Mesendoderm (in vitro differentiated cells): ENCODE measurements around the gene TGFBRAP1.

ENCODE experiments used
- DNase-seq: peaks from one replicate; pipeline ENCODE4 v3.0.0; 2013
- H2AK5ac ChIP-seq: 2 replicates; pipeline ENCODE4 v1.6.1; 2013; ENCODE audit warnings: low read length, inconsistent platforms
- H2BK120ac ChIP-seq: 2 replicates; pipeline ENCODE4 v1.6.1; 2013; ENCODE audit warnings: low read depth, mild to moderate bottlenecking, low read length, moderate library complexity, mixed read lengths
- H2BK15ac ChIP-seq: replicated peaks from 2 replicates; pipeline ENCODE4 v1.6.1; 2013; ENCODE audit warnings: low read depth, mild to moderate bottlenecking, moderate library complexity
- H2BK5ac ChIP-seq: 2 replicates; pipeline ENCODE4 v1.6.1; 2013; ENCODE audit warnings: low read length, inconsistent platforms
- H3K18ac ChIP-seq: 2 replicates; pipeline ENCODE4 v1.6.1; 2013; ENCODE audit warnings: mild to moderate bottlenecking, low read length, mixed read lengths
- H3K23ac ChIP-seq: one replicate; pipeline ENCODE4 v1.6.1; 2013; ENCODE audit warnings: low read length
- H3K27ac ChIP-seq: 2 replicates; pipeline ENCODE4 v1.5.1; 2013; ENCODE audit warnings: low read depth, mild to moderate bottlenecking, inconsistent platforms, low read length, moderate library complexity
- H3K27me3 ChIP-seq: 2 replicates; pipeline ENCODE4 v1.6.1; 2013; ENCODE audit warnings: low read length, control low read depth, mild to moderate bottlenecking, inconsistent platforms; ENCODE audit not compliant: insufficient read depth, poor library complexity
- H3K36me3 ChIP-seq: 2 replicates; pipeline ENCODE4 v1.6.1; 2013; ENCODE audit warnings: low read length, inconsistent platforms; ENCODE audit not compliant: control insufficient read depth, insufficient read depth
- H3K4ac ChIP-seq: one replicate; pipeline ENCODE4 v1.6.1; 2013; ENCODE audit warnings: low read depth, mild to moderate bottlenecking, low read length, moderate library complexity
- H3K4me1 ChIP-seq: 2 replicates; pipeline ENCODE4 v1.6.1; 2013; ENCODE audit warnings: low read depth, low read length, inconsistent platforms; ENCODE audit not compliant: control insufficient read depth
- H3K4me2 ChIP-seq: 2 replicates; pipeline ENCODE4 v1.6.1; 2013; ENCODE audit warnings: low read length
- H3K4me3 ChIP-seq: 2 replicates; pipeline ENCODE4 v1.5.1; 2013; ENCODE audit warnings: mild to moderate bottlenecking, low read length
- H3K56ac ChIP-seq: one replicate; pipeline ENCODE4 v1.6.1; 2013; ENCODE audit warnings: low read length
- H3K79me1 ChIP-seq: 2 replicates; pipeline ENCODE4 v1.6.1; 2013; ENCODE audit warnings: low read length, inconsistent platforms
- H3K79me2 ChIP-seq: 2 replicates; pipeline ENCODE4 v1.6.1; 2013; ENCODE audit warnings: mild to moderate bottlenecking, low read length; ENCODE audit not compliant: control insufficient read depth, insufficient read depth
- H3K9ac ChIP-seq: 2 replicates; pipeline ENCODE4 v1.6.1; 2013; ENCODE audit warnings: low read length, inconsistent platforms
- H4K5ac ChIP-seq: one replicate; pipeline ENCODE4 v1.6.1; 2013; ENCODE audit warnings: low read length
- H4K8ac ChIP-seq: one replicate; pipeline ENCODE4 v1.6.1; 2013; ENCODE audit warnings: low read depth, mild to moderate bottlenecking, control low read depth, low read length, moderate library complexity
- WGBS: extraction: QIAGEN DNeasy Blood & Tissue Kit; methylation state at CpG from one replicate; pipeline ENCODE4 v1.1.7; 2013; ENCODE audit warnings: low lambda C conversion rate, missing lambda C conversion rate; ENCODE audit not compliant: insufficient coverage; ENCODE audit errors: extremely low coverage; 5-methylcytosine and 5-hydroxymethylcytosine counted together

TGFBRAP1 gene

DNA sequence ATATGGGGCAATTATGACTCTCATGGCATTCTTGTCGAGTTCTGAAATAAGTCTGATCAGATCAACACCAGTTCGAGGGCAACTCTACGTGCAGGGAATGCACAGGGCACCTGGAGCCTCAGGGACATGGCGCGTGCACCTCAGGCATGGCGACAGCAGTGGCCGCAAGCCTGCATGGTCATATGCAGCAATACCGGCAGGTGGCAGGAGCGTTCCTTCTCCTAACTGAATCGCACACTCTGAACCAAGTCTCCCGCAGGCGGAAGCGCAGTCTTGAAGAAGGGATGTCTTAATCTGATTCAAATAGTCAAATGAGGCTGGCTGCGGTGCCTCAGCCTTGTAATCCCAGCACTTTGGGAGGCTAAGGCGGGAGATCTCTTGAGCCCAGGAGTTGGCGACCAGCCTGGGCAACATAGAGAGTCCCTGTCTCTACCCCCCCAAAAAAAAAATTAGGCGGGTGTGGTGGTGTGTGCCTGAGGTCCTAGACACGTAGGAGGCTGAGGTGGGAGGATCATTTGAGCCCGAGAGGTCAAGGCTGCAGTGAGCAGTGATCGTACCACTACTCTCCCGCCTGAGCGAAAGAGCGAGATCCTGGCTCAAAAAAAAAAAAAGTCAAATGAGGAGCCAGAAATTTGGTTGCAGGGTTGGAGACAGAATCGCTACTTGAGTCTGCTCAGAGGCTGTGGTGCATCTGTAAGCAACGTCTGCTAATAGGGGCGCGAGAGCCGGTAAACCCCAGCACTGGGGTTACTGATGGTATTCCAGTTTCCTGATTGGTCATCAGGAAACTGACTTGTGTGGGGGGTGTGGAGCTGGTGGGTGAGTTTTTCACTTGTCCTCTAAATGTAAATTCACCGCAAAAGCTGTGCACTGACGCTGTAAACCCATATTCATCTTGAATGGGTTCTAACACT is 40.5 kb upstream of the TGFBRAP1 start:
- Histone ChIP-seq H3K4ac (no peak overlapping the region), H3K23ac (no peak overlapping the region), H3K36me3 (no peaks in the 10 kb centered on the region), H3K4me2 (no peak overlapping the region), H4K5ac (no peak overlapping the region), H3K79me1 (no peaks in the 10 kb centered on the region), H3K4me1 (no peaks in the 10 kb centered on the region), H2BK15ac (no peak overlapping the region), H3K27ac (no peak overlapping the region), H4K8ac (no peak overlapping the region), H2AK5ac (no peak overlapping the region), H3K18ac (no peak overlapping the region), H3K56ac (no peak overlapping the region), H3K79me2 (no peaks in the 10 kb centered on the region), H3K9ac (no peak overlapping the region), H3K4me3 (no peak overlapping the region), H3K27me3 (no peaks in the 10 kb centered on the region), H2BK5ac (no peak overlapping the region), H2BK120ac (no peak overlapping the region)
- peak; percentile 91 for DNase-seq
- no CpG with 5 or more reads among the region's 30 CpGs for WGBS

DNA sequence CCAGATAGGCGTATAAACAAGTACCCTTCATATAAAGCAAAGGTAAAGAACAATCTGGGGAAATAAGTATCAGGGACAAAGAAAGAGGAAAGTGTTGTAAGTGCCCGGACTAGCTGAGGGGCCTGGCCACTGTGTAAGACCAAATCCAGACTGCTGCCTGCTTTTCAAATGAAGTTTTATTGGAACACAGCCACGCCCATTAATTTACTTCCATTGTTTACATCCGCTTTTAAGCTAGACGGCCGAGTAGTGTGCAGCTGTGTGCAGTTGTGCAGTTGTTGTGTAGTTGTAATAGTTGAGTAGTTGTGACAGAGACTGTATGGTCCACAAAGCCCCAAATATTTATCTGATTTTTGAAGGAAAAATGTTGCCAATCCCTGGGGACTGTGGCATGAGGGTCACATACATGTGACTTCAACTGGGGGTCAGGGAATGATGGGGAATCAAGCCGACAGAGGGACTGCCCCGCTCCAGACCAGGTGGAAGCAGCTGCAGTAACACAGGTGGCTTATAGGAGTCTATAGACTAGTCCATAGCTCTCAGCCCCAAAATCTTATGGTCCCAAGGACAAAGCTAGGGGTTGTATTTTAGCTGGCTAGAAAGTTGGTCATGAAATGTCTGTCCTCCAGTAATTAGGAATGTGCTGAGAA is 39.3 kb upstream of the TGFBRAP1 start:
- Histone ChIP-seq H2AK5ac (no peak overlapping the region), H3K56ac (no peak overlapping the region), H4K8ac (no peak overlapping the region), H3K27me3 (no peaks in the 10 kb centered on the region), H3K4me2 (no peak overlapping the region), H3K4me1 (no peaks in the 10 kb centered on the region), H3K4ac (no peak overlapping the region), H3K79me2 (no peaks in the 10 kb centered on the region), H2BK5ac (no peak overlapping the region), H3K36me3 (peaks cover 2% of the 10 kb centered on the region), H2BK120ac (no peak overlapping the region), H4K5ac (no peak overlapping the region), H3K9ac (no peak overlapping the region), H3K27ac (no peak overlapping the region), H3K23ac (no peak overlapping the region), H3K4me3 (no peak overlapping the region), H3K79me1 (no peaks in the 10 kb centered on the region), H3K18ac (no peak overlapping the region), H2BK15ac (no peak overlapping the region)
- WGBS, result no CpG with 5 or more reads among the region's 8 CpGs
- no peak for DNase-seq

DNA sequence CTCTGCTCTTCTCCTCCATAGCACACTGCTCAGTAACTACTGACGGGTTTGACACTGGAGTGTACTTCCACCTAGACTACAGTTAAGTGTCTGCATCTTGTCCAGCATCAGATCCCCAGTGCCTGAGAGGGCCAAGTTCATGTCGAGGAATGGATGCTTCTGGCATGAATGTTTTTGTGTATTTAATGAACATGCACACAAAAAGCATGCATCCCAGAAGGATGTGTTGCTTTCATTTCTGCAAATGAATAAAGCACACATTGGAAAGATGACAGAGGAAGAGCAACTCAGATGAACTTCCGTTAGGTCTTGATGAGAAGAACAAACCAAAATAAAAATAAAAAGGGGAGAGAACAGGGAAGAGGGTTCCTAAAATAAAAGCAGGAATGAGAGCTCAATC is 35.7 kb upstream of the TGFBRAP1 start:
- Histone ChIP-seq H3K27me3 (no peaks in the 10 kb centered on the region), H3K4me3 (no peak overlapping the region), H3K56ac (no peak overlapping the region), H4K8ac (no peak overlapping the region), H3K4ac (no peak overlapping the region), H3K27ac (no peak overlapping the region), H3K9ac (no peak overlapping the region), H3K4me2 (no peak overlapping the region), H3K36me3 (peaks cover 4% of the 10 kb centered on the region), H2BK5ac (no peak overlapping the region), H2AK5ac (no peak overlapping the region), H3K79me1 (no peaks in the 10 kb centered on the region), H2BK120ac (no peak overlapping the region), H3K18ac (no peak overlapping the region), H2BK15ac (no peak overlapping the region), H3K4me1 (no peaks in the 10 kb centered on the region), H3K79me2 (no peaks in the 10 kb centered on the region), H4K5ac (no peak overlapping the region), H3K23ac (no peak overlapping the region)
- WGBS, result no CpG with 5 or more reads among the region's 3 CpGs
- DNase-seq, result no peak

DNA sequence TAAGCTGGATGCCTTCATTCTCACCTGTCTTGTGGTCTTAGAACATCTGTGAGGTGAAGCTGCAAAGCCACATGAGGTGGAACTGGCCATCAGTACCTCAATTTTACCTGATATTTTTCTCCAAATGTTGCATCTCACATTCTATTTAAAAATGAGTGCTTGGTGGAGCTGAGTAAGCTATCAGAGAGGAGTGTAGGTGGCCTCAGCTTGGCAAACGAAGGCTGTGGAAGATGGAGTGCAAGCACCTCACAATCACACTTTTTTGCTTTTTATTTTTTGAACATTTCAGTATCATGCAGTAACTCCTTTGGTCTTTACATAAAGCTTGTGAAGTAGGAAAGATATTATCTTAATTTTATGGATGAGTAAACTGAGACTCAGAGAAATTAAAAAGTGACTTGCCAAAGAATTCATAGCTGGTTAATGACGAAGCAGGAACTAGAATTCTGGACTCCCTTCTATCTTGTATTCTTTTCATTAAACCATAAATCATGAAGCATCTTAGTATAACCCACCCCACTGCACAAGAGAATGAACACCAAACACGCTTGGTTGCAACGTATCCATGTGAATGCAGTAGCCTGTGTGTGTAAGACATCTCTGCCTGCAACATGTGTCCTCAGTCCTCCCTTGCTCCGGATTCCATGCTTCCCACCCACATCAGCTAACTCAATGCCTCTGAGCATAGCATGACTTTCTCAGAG is 35.1 kb upstream of the TGFBRAP1 start:
- no peak overlapping the region for H2BK15ac ChIP-seq

DNA sequence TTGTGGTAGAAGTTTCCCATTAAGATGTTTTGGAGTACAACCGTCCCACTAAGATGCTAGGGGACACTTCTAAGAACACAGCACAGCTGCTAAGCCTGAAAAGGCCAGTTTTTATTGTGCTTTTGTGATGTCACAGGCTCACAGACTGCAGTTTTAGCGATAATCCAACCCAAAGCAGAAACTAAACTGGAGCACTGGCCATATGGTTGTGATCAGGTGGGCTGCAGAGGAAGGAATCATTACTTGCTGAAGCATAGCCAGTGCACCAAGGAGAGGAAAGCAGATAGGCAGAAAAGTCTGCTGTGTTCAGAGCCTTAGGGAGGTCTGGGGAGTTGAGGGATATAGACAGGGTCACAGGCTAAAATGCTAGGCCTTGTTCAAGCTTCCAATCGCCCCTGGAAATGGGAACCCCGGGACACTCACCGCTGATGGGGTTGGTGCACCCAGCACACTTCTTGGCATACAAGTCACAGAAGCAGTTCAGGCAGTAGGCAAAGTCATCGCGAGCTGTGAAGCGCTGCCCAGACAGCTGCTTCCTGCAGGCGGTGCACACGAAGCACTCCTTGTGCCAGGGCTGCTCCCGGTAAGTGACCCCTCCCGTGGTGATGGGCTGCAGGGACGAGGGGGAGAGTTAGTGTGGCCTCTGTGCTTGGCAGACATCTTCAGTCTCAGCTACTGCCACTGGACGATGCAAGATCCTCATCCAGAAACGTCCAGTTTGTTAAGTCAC is 33.5 kb upstream of the TGFBRAP1 start:
- WGBS, result no CpG with 5 or more reads among the region's 15 CpGs
- no peaks in the 10 kb centered on the region for H3K79me1 ChIP-seq
- no peak overlapping the region for H3K9ac ChIP-seq
- no peak overlapping the region for H3K18ac ChIP-seq
- H3K36me3 ChIP-seq, result peaks cover 4% of the 10 kb centered on the region
- no peaks in the 10 kb centered on the region for H3K4me1 ChIP-seq
- no peak overlapping the region for H3K4ac ChIP-seq
- H3K4me3 ChIP-seq, result no peak overlapping the region
- no peak overlapping the region for H4K5ac ChIP-seq
- H3K4me2 ChIP-seq, result no peak overlapping the region
- no peaks in the 10 kb centered on the region for H3K27me3 ChIP-seq
- H2BK15ac ChIP-seq, result no peak overlapping the region
- no peak overlapping the region for H3K27ac ChIP-seq
- H3K56ac ChIP-seq, result no peak overlapping the region
- DNase-seq, result no peak
- H2BK120ac ChIP-seq, result no peak overlapping the region
- no peak overlapping the region for H4K8ac ChIP-seq
- no peak overlapping the region for H2AK5ac ChIP-seq
- no peaks in the 10 kb centered on the region for H3K79me2 ChIP-seq
- no peak overlapping the region for H3K23ac ChIP-seq
- H2BK5ac ChIP-seq, result no peak overlapping the region

More for the DNA sequence above, 35.1 kb upstream of the TGFBRAP1 start:
- Histone ChIP-seq H4K5ac (no peak overlapping the region), H2AK5ac (no peak overlapping the region), H3K4ac (no peak overlapping the region), H2BK5ac (no peak overlapping the region), H2BK120ac (no peak overlapping the region), H3K56ac (no peak overlapping the region), H3K79me2 (no peaks in the 10 kb centered on the region), H3K4me1 (no peaks in the 10 kb centered on the region), H3K9ac (no peak overlapping the region), H3K79me1 (no peaks in the 10 kb centered on the region), H3K18ac (no peak overlapping the region), H3K23ac (no peak overlapping the region), H3K27me3 (no peaks in the 10 kb centered on the region), H4K8ac (no peak overlapping the region), H3K4me3 (no peak overlapping the region), H3K27ac (no peak overlapping the region), H3K4me2 (no peak overlapping the region), H3K36me3 (peaks cover 4% of the 10 kb centered on the region)
- DNase-seq, result no peak
- WGBS, result no CpG with 5 or more reads among the region's 5 CpGs
